Body of pancreas (tissue), 4 donors: ENCODE measurements around the gene FUT2.
A peak's percentile ranks its signal among the peaks of the same experiment; 100 is the strongest.

ENCODE experiments used
- CTCF ChIP-seq, 7 experiments: fragments of 450-650 bp in 4 of 7; fragments of 200-600 bp in 3 of 7; sonication (generic) in 3 of 7; IDR thresholded peaks; one replicate each; pipeline ENCODE4 v1.5.1; 2016 to 2019; ENCODE audit warnings: antibody characterized with exemption in 7 of 7
- POLR2A ChIP-seq, 3 donors: fragments of 450-650 bp; IDR thresholded peaks; one replicate each; pipeline ENCODE4 v1.6.1; 2016; ENCODE audit warnings: antibody characterized with exemption in 3 of 3, mild to moderate bottlenecking in 2 of 3

- TF ChIP-seq CTCF (IDR thresholded peaks at IDR 0.05) = no peak
- peak in 2 of 3 donors; percentile 29 to 42 for TF ChIP-seq POLR2A (IDR thresholded peaks at IDR 0.05)
These were observed 51.2 kb downstream of the FUT2 start, which contains the start of gene IZUMO1 for GRCh38 chr19:48746738-48747575.
